ENCODE measurements around the gene NOX1.

- TF ChIP-seq POLR2AphosphoS5 (IDR thresholded peaks at IDR 0.05; ENCODE audit: borderline replicate concordance, low read depth, low read length): no peak
- TF ChIP-seq EZH2 (IDR thresholded peaks at IDR 0.05): no peak
Measured at GRCh38 chrX:100870527-100870926, 3.6 kb downstream of the NOX1 start.
